IMR-90 (cell line): ENCODE results near the gene MYO10. TPM values are rescaled to one million over a fixed set of nuclear protein-coding genes. Genes with fewer than 3 reads are reported as not detected.

ENCODE experiments used
- ATAC-seq: fragments of 200-7000 bp; cut with Tn5 transposase; 2 replicates; pipeline ENCODE4 v1.9.1; 2020; ENCODE audit warnings: low read depth, mild to moderate bottlenecking, moderate library complexity
- BruUV-seq: library from RNA; stranded (reverse); fragments of 400-500 nt; replicated peaks from 2 replicates; lab custom pipeline; 2021; lab: Mats Ljungman, UMichigan
- CTCF ChIA-PET: fragments of 300-600 bp; formaldehyde crosslinking; extraction: SDS; loops from one replicate; lab custom pipeline; 2021; ENCODE audit warnings: antibody characterized with exemption; lab: Yijun Ruan, JAX
- POLR2A ChIA-PET: fragments of 300-600 bp; sonication (Branson Sonifier 250); formaldehyde crosslinking; loops from one replicate; lab custom pipeline; 2022; ENCODE audit warnings: antibody characterized with exemption; ENCODE audit not compliant: unreplicated experiment; lab: Charles Lee
- DNase-seq: peaks from one replicate; pipeline ENCODE4 v3.0.0; 2013
- H2AFZ ChIP-seq: replicated peaks from 2 replicates; pipeline ENCODE3; 2013; ENCODE audit warnings: low read length, mild to moderate bottlenecking; ENCODE audit not compliant: poor library complexity
- H2AK5ac ChIP-seq: 2 replicates; pipeline ENCODE4 v1.6.1; 2013; ENCODE audit warnings: low read depth, low read length, inconsistent platforms
- H2AK9ac ChIP-seq: replicated peaks from 2 replicates; pipeline ENCODE3; 2013; ENCODE audit warnings: mild to moderate bottlenecking, low read depth, low read length, moderate library complexity; ENCODE audit not compliant: poor library complexity
- H2BK120ac ChIP-seq: 2 replicates; pipeline ENCODE4 v1.6.1; 2013; ENCODE audit warnings: low read depth, low read length, inconsistent platforms
- H2BK15ac ChIP-seq: 3 replicates; pipeline ENCODE4 v1.6.1; 2013; ENCODE audit warnings: low read depth, low read length, inconsistent platforms
- H2BK20ac ChIP-seq: 2 replicates; pipeline ENCODE4 v1.6.1; 2013; ENCODE audit warnings: low read depth, mild to moderate bottlenecking, inconsistent platforms, low read length, moderate library complexity
- H2BK5ac ChIP-seq: 2 replicates; pipeline ENCODE4 v1.6.1; 2013; ENCODE audit warnings: mild to moderate bottlenecking, low read depth, low read length, inconsistent platforms; ENCODE audit not compliant: poor library complexity, severe bottlenecking
- H3K14ac ChIP-seq: replicated peaks from 2 replicates; pipeline ENCODE4 v1.6.1; 2013; ENCODE audit warnings: low read depth, low read length, inconsistent platforms
- H3K18ac ChIP-seq: 2 replicates; pipeline ENCODE4 v1.6.1; 2013; ENCODE audit warnings: low read depth, low read length, control low read depth
- H3K23ac ChIP-seq: 2 replicates; pipeline ENCODE4 v1.6.1; 2013; ENCODE audit warnings: low read depth, low read length, inconsistent platforms
- H3K27ac ChIP-seq: 2 replicates; pipeline ENCODE4 v1.5.1; 2013; ENCODE audit warnings: mild to moderate bottlenecking, control low read depth, low read length; ENCODE audit not compliant: insufficient read depth
- H3K27me3 ChIP-seq: 2 replicates; pipeline ENCODE4 v1.6.1; 2013; ENCODE audit warnings: low read length; ENCODE audit not compliant: control insufficient read depth, insufficient read depth
- H3K36me3 ChIP-seq: 2 replicates; pipeline ENCODE4 v1.6.1; 2013; ENCODE audit warnings: low read length, mixed read lengths; ENCODE audit not compliant: control insufficient read depth, insufficient read depth
- H3K4ac ChIP-seq: 2 replicates; pipeline ENCODE4 v1.6.1; 2013; ENCODE audit warnings: low read depth, low read length, inconsistent platforms
- H3K4me1 ChIP-seq: 2 replicates; pipeline ENCODE4 v1.6.1; 2013; ENCODE audit warnings: low read length, mixed read lengths; ENCODE audit not compliant: control insufficient read depth, insufficient read depth
- H3K4me2 ChIP-seq: 2 replicates; pipeline ENCODE4 v1.6.1; 2013; ENCODE audit warnings: low read depth, mild to moderate bottlenecking, control low read depth, low read length, moderate library complexity
- H3K4me3 ChIP-seq: 2 replicates; pipeline ENCODE4 v1.5.1; 2013; ENCODE audit warnings: low read depth, mild to moderate bottlenecking, control low read depth, low read length, moderate library complexity; ENCODE audit not compliant: insufficient read depth
- H3K56ac ChIP-seq: 2 replicates; pipeline ENCODE4 v1.6.1; 2013; ENCODE audit warnings: low read length, inconsistent platforms; ENCODE audit not compliant: insufficient read depth; ENCODE audit errors: extremely low read depth
- H3K79me1 ChIP-seq, 2 experiments: 2 replicates each; pipeline ENCODE4 v1.6.1; 2013; ENCODE audit warnings: low read length in 2 of 2, inconsistent platforms in 1 of 2, low read depth in 1 of 2
- H3K9ac ChIP-seq: 2 replicates; pipeline ENCODE4 v1.6.1; 2013; ENCODE audit warnings: low read depth, low read length, control low read depth
- H3K9me1 ChIP-seq: 2 replicates; pipeline ENCODE4 v1.6.1; 2013; ENCODE audit warnings: low read length, inconsistent platforms; ENCODE audit not compliant: insufficient read depth
- H3K9me3 ChIP-seq: 2 replicates; pipeline ENCODE4 v1.6.1; 2013; ENCODE audit warnings: low read length; ENCODE audit not compliant: control insufficient read depth, insufficient read depth
- H4K20me1 ChIP-seq: 2 replicates; pipeline ENCODE4 v1.6.1; 2013; ENCODE audit warnings: low read length, inconsistent platforms; ENCODE audit not compliant: insufficient read depth
- H4K5ac ChIP-seq: 2 replicates; pipeline ENCODE4 v1.6.1; 2013; ENCODE audit warnings: mild to moderate bottlenecking, low read depth, low read length, control low read depth
- H4K8ac ChIP-seq, 2 experiments: 2 replicates each; pipeline ENCODE4 v1.6.1; 2013; ENCODE audit warnings: low read depth in 2 of 2, low read length in 2 of 2, control low read depth in 1 of 2, inconsistent platforms in 1 of 2
- H4K91ac ChIP-seq: 2 replicates; pipeline ENCODE4 v1.6.1; 2013; ENCODE audit warnings: low read depth, low read length, inconsistent platforms; ENCODE audit not compliant: insufficient read depth
- BHLHE40 ChIP-seq: fragments of 150-350 bp; IDR thresholded peaks from 2 replicates; pipeline ENCODE4 v1.6.1; 2016; ENCODE audit warnings: mild to moderate bottlenecking, low read depth, low read length
- FOS ChIP-seq: fragments of 150-350 bp; IDR thresholded peaks from 2 replicates; pipeline ENCODE4 v1.6.1; 2016; ENCODE audit warnings: low read depth, low read length
- WGBS, 2 experiments: methylation state at CpG; one replicate each; pipeline versions ENCODE4 v1.1.5 to v1.1.7; 2013; ENCODE audit warnings: missing lambda C conversion rate in 2 of 2; ENCODE audit not compliant: insufficient read length in 1 of 2; ENCODE audit errors: extremely low coverage in 2 of 2; 5-methylcytosine and 5-hydroxymethylcytosine counted together
- dilution Hi-C: fragments of 300-500 bp; cut with HindIII; formaldehyde crosslinking; loops from one replicate; pipeline ENCODE4 v1.14.3; 2018; ENCODE audit warnings: low sequenced_read_pairs; ENCODE audit not compliant: unreplicated experiment
- in situ Hi-C: fragments of 300-500 bp; cut with MboI; formaldehyde crosslinking; loops from 3 replicates; pipeline ENCODE4 v1.14.3; 2019; ENCODE audit warnings: low sequenced_read_pairs, inconsistent platforms, mixed read lengths
- intact Hi-C: fragments of 100-400 bp; cut with micrococcal nuclease; formaldehyde crosslinking; loops from 2 replicates; pipeline ENCODE4 v1.10.0; 2022
- polyA plus RNA-seq, 3 experiments: library from polyadenylated mRNA; depleted of rRNA; stranded (reverse); fragments of >200 nt; gene quantifications; 2 replicates each; pipeline ENCODE4 v1.2.3, GENCODE V29; 2012; ENCODE audit warnings: low replicate concordance in 1 of 3
- total RNA-seq: library from RNA; depleted of rRNA; stranded (reverse); fragments of >200 nt; gene quantifications from 2 replicates; pipeline ENCODE4 v1.2.3, GENCODE V29; 2012

The MYO10 gene
- total and polyA plus RNA-seq, 2 of the 4 experiments (the other 2 are of a cell fraction): 39.9 to 115 TPM

DNA sequence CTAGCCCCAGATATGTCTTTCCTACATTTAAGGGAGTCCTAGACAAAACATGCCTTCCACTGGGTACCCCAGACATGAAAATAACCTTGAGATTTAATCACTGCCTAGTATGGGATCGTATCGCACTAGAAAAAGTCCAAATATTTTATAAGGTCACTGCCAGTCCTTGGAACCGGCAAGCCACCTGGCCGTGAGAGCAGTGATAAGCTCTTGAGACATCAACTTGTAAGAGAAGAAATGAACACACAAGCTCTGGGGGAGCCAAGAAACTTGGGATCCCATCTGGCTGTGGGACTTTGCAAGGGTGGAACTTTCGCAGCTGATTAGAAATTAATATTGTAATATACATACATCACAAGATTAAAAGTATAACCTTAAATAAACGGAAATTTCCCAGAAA lies 21.5 kb downstream of the MYO10 start:
- H3K18ac ChIP-seq: no peak overlapping the region
- H4K8ac ChIP-seq: no peak overlapping the region
- ChIA-PET POLR2A (no interaction called here), CTCF (no interaction called here)
- no peak overlapping the region for H2BK20ac ChIP-seq
- H4K20me1 ChIP-seq: peaks cover 99% of the 10 kb centered on the region
- no peaks in the 10 kb centered on the region for H3K9me3 ChIP-seq
- peaks cover 3 to 73% of the 10 kb centered on the region in 2 experiments; a peak in 3 of 4 replicates for H3K79me1 ChIP-seq
- H3K9me1 ChIP-seq: peaks cover 46% of the 10 kb centered on the region
- no peak overlapping the region for H3K27ac ChIP-seq
- no peak overlapping the region for H3K56ac ChIP-seq
- H2BK120ac ChIP-seq: no peak overlapping the region
- no peak overlapping the region for H3K4me3 ChIP-seq
- no peak overlapping the region for H3K23ac ChIP-seq
- no peak overlapping the region for H3K9ac ChIP-seq
- no peak overlapping the region for H3K14ac ChIP-seq
- ATAC-seq (no peak), DNase-seq (no peak)
- peak overlapping the region; percentile 46 for H2AK9ac ChIP-seq
- intact Hi-C loops (no loop called here), in situ Hi-C loops (no loop called here), dilution Hi-C loops (no loop called here)
- no peak overlapping the region for H2AFZ ChIP-seq
- peaks cover 5% of the 10 kb centered on the region for H3K36me3 ChIP-seq
- H3K4me1 ChIP-seq: peaks cover 39% of the 10 kb centered on the region
- H3K27me3 ChIP-seq: no peaks in the 10 kb centered on the region
- H4K91ac ChIP-seq: no peak overlapping the region
- TF ChIP-seq FOS (no peak), BHLHE40 (no peak)
- no peak overlapping the region for H3K4me2 ChIP-seq
- 100% methylated on average over 3 of the region's 6 CpGs; no CpG with 5 or more reads in 1 of the 2 experiments for WGBS, 2 experiments
- H3K4ac ChIP-seq: no peak overlapping the region
- H2BK5ac ChIP-seq: no peak overlapping the region
- no peak overlapping the region for H2AK5ac ChIP-seq
- no TSS peak for BruUV-seq
- no peak overlapping the region for H4K5ac ChIP-seq
- H2BK15ac ChIP-seq: no peak overlapping the region
